A549 treated with AZD9567 at 1 μM for 4 hours (cell line): ENCODE measurements around the gene EGLN2. TPM values are rescaled to one million over a fixed set of nuclear protein-coding genes. Genes with fewer than 3 reads are reported as not detected.

Experiments
- total RNA-seq: library from RNA; stranded (reverse); fragments of 200-300 nt; extraction: Qiagen RNA extraction; gene quantifications from 5 replicates; pipeline ENCODE4 v1.2.3, GENCODE V29; 2022; ENCODE audit not compliant: insufficient read depth

EGLN2 gene
- total RNA-seq = 79.8 to 98.3 TPM (median 95.8 TPM) in 5 replicates

GRCh38 chr19:40798683-40799557, at the start of gene EGLN2:
EGLN2 (plus strand) TSS chr19:40799191; CDS start chr19:40800573, 1,382 bp downstream.

GRCh38 chr19:40750058-40750873, 48.7 kb upstream of the EGLN2 start, which contains the start of gene ACTMAP:
ACTMAP (minus strand) TSS chr19:40750477; CDS start chr19:40749803, 674 bp downstream.

GRCh38 chr19:40750874-40751537, 48.0 kb upstream of the EGLN2 start, which contains the start of gene SNRPA:
SNRPA (plus strand) TSS chr19:40751203; CDS start chr19:40751409, 206 bp downstream.

GRCh38 chr19:40774916-40775631, 23.9 kb upstream of the EGLN2 start, which contains the start of gene MIA:
MIA (plus strand) TSS chr19:40775521; CDS start chr19:40775543, 22 bp downstream.

GRCh38 chr19:40777937-40778705, 20.9 kb upstream of the EGLN2 start, which contains the start of gene RAB4B:
RAB4B (plus strand) TSS chr19:40778247; CDS start chr19:40778376, 129 bp downstream.

GRCh38 chr19:40850277-40850676, 51.3 kb downstream of the EGLN2 start, which contains the start of gene CYP2A6:
CYP2A6 (minus strand) TSS chr19:40850447; CDS start chr19:40850426, 21 bp downstream.

Other genes with a start within 250 kb of the EGLN2 start
- gene SHKBP1, start 222.3 kb upstream of the EGLN2 start, total RNA-seq = 125 to 139 TPM (median 133 TPM) in 5 replicates
- 35.2 to 57.9 TPM (median 54.8 TPM) in 5 replicates for gene LTBP4, start 197.8 kb upstream of the EGLN2 start, total RNA-seq
- 47.8 to 82.6 TPM (median 77.1 TPM) in 5 replicates for gene NUMBL, start 108.5 kb upstream of the EGLN2 start, total RNA-seq
- gene COQ8B, start 82.3 kb upstream of the EGLN2 start, total RNA-seq = 69.8 to 88.8 TPM (median 84.0 TPM) in 5 replicates
- gene ITPKC, start 82.1 kb upstream of the EGLN2 start, total RNA-seq = 20.5 to 35.5 TPM (median 31.6 TPM) in 5 replicates
- gene ACTMAP, start 48.7 kb upstream of the EGLN2 start, total RNA-seq = 14.5 to 18.5 TPM (median 16.7 TPM) in 5 replicates
- gene SNRPA, start 48.0 kb upstream of the EGLN2 start, total RNA-seq = 145 to 179 TPM (median 153 TPM) in 5 replicates
- not detected in 5 replicates for gene MIA, start 23.7 kb upstream of the EGLN2 start, total RNA-seq
- 12.8 to 22.1 TPM (median 20.1 TPM) in 5 replicates for gene RAB4B, start 20.9 kb upstream of the EGLN2 start, total RNA-seq
- gene CYP2A6, start 51.3 kb downstream of the EGLN2 start, total RNA-seq = not detected in 5 replicates
- gene CYP2A7, start 83.0 kb downstream of the EGLN2 start, total RNA-seq = not detected in 5 replicates
- gene CYP2B6, start 192.1 kb downstream of the EGLN2 start, total RNA-seq = not detected in 5 replicates